Left lung (tissue), 10 donors: ENCODE measurements around the gene PLD4. TPM values are rescaled to one million over a fixed set of nuclear protein-coding genes. Genes with fewer than 3 reads are reported as not detected.
A peak's percentile ranks its signal among the peaks of the same experiment; 100 is the strongest.

ENCODE experiments used
- ATAC-seq: fragments of 200-7000 bp; cut with Tn5 transposase; one replicate; pipeline ENCODE4 v1.9.1; 2020; ENCODE audit warnings: moderate library complexity
- DNase-seq, 4 donors: peaks; one replicate each; pipeline ENCODE4 v3.0.0-alpha.2; 2013 to 2020
- H3K27ac ChIP-seq, 2 donors: fragments of 200-600 bp; sonication (generic) in 1 of 2; one replicate each; pipeline versions ENCODE4 v1.5.0 to v1.8.0; 2020 to 2021
- H3K27me3 ChIP-seq, 2 donors: fragments of 200-600 bp; sonication (generic) in 1 of 2; one replicate each; pipeline versions ENCODE4 v1.5.0 to v1.8.0; 2020 to 2021
- H3K36me3 ChIP-seq, 2 donors: fragments of 200-600 bp; sonication (generic) in 1 of 2; one replicate each; pipeline versions ENCODE4 v1.5.0 to v1.8.0; 2020 to 2021
- H3K4me1 ChIP-seq, 2 donors: fragments of 200-600 bp; one replicate each; pipeline ENCODE4 v1.8.0; 2021
- H3K4me3 ChIP-seq, 2 donors: fragments of 200-600 bp; sonication (generic) in 1 of 2; one replicate each; pipeline versions ENCODE4 v1.5.0 to v1.8.0; 2020 to 2021; ENCODE audit warnings: mild to moderate bottlenecking in 1 of 2
- H3K9me3 ChIP-seq, 2 donors: fragments of 200-600 bp; sonication (generic) in 1 of 2; one replicate each; pipeline versions ENCODE4 v1.5.0 to v1.8.0; 2020 to 2021
- CTCF ChIP-seq, 2 donors: fragments of 200-600 bp; sonication (generic) in 1 of 2; IDR thresholded peaks; one replicate each; pipeline versions ENCODE4 v1.5.0 to v1.8.0; 2021; ENCODE audit warnings: antibody characterized with exemption in 2 of 2
- intact Hi-C, 2 donors: fragments of 100-400 bp; cut with DNase I; formaldehyde crosslinking; loops; one replicate each; pipeline versions ENCODE4 v1.11.2 to v1.14.2; 2022
- polyA plus RNA-seq, 6 donors: library from polyadenylated mRNA; unstranded; fragments of 120-200 nt; gene quantifications; one replicate each; pipeline ENCODE4 v1.2.1, GENCODE V29; 2013; ENCODE audit not compliant: insufficient read length in 6 of 6
- total RNA-seq, 2 donors: library from RNA; stranded (reverse); fragmentation: NEBNext Ultra II Directional; extraction: Animal tissue kit (Norgen Biotek cat#: 25700); gene quantifications; one replicate each; pipeline ENCODE4 v1.2.1, GENCODE V29; 2021
- donor health status: DM: no; HTN: yes; CAD: no.
- donor health status: DM: no; HTN: no; CAD: no.

Gene PLD4
- total and polyA plus RNA-seq, 8 donors, result 0.76 to 8.0 (median 4.7) TPM

- Histone ChIP-seq H3K4me3 (no peak overlapping the region), H3K27ac (no peak overlapping the region), H3K27me3 (peaks cover 0 to 26% of the 10 kb centered on the region in 2 donors), H3K4me1 (peaks cover 0 to 8% of the 10 kb centered on the region in 2 donors), H3K9me3 (peaks cover 0 to 8% of the 10 kb centered on the region in 2 donors), H3K36me3 (no peaks in the 10 kb centered on the region)
- intact Hi-C loops, result no loop called here
- ATAC-seq (no peak), DNase-seq (peak in 2 of 4 donors; percentile 28 to 74)
- no peak for TF ChIP-seq CTCF (IDR thresholded peaks at IDR 0.05)
Measured at GRCh38 chr14:104926619-104927431, 2.1 kb downstream of the PLD4 start.

GRCh38 chr14:104927432-104927816 is 2.7 kb downstream of the PLD4 start:
- H3K9me3 ChIP-seq, result peaks cover 0 to 8% of the 10 kb centered on the region in 2 donors
- no peak overlapping the region for H3K4me3 ChIP-seq
- intact Hi-C loops, result no loop called here
- H3K27me3 ChIP-seq, result peaks cover under 1 to 32% of the 10 kb centered on the region in 2 donors
- no peak overlapping the region for H3K27ac ChIP-seq
- H3K4me1 ChIP-seq, result peaks cover 2 to 12% of the 10 kb centered on the region in 2 donors
- ATAC-seq, result no peak
- DNase-seq, result peak in 2 of 4 donors; percentile 25 to 69
- TF ChIP-seq CTCF (IDR thresholded peaks at IDR 0.05), result no peak
- no peaks in the 10 kb centered on the region for H3K36me3 ChIP-seq

- TF ChIP-seq CTCF (IDR thresholded peaks at IDR 0.05), result no peak
- no peak overlapping the region for H3K4me3 ChIP-seq
- no peak for ATAC-seq
- no peak overlapping the region for H3K27ac ChIP-seq
- H3K4me1 ChIP-seq, result peaks cover 7 to 17% of the 10 kb centered on the region in 2 donors
- intact Hi-C loops, result no loop called here
- no peaks in the 10 kb centered on the region for H3K36me3 ChIP-seq
- peaks cover 0 to 8% of the 10 kb centered on the region in 2 donors for H3K9me3 ChIP-seq
- peak in 1 of 4 donors; percentile 18 for DNase-seq
- peaks cover 4 to 37% of the 10 kb centered on the region in 2 donors for H3K27me3 ChIP-seq
Measured at GRCh38 chr14:104927901-104928300, 3.2 kb downstream of the PLD4 start.

GRCh38 chr14:104928391-104929133 is 3.9 kb downstream of the PLD4 start:
- peaks cover 8 to 21% of the 10 kb centered on the region in 2 donors for H3K4me1 ChIP-seq

More at GRCh38 chr14:104928391-104929133, 3.9 kb downstream of the PLD4 start:
- Histone ChIP-seq H3K4me3 (no peak overlapping the region), H3K27me3 (peaks cover 4 to 43% of the 10 kb centered on the region in 2 donors), H3K9me3 (peaks cover 0 to 8% of the 10 kb centered on the region in 2 donors), H3K27ac (no peak overlapping the region), H3K36me3 (no peaks in the 10 kb centered on the region)
- ATAC-seq, result no peak
- TF ChIP-seq CTCF (IDR thresholded peaks at IDR 0.05), result no peak
- intact Hi-C loops, result no loop called here
- peak in 2 of 4 donors; percentile 27 to 79 for DNase-seq
